Astrocyte (in vitro differentiated cells and primary cell): ENCODE data around the gene HIVEP2.

Source experiments
- EZH2 ChIP-seq: IDR thresholded peaks from 2 replicates; pipeline ENCODE4 v1.6.1; 2012; ENCODE audit warnings: mild to moderate bottlenecking, low read length, inconsistent platforms; ENCODE audit not compliant: insufficient read depth
- TF ChIP-seq, protein P1 (sequence below): IDR thresholded peaks from 2 replicates; pipeline ENCODE4 v1.5.1; 2011; ENCODE audit warnings: low read depth, mild to moderate bottlenecking, inconsistent platforms, low read length, moderate library complexity; ENCODE audit not compliant: insufficient read depth

DNA sequence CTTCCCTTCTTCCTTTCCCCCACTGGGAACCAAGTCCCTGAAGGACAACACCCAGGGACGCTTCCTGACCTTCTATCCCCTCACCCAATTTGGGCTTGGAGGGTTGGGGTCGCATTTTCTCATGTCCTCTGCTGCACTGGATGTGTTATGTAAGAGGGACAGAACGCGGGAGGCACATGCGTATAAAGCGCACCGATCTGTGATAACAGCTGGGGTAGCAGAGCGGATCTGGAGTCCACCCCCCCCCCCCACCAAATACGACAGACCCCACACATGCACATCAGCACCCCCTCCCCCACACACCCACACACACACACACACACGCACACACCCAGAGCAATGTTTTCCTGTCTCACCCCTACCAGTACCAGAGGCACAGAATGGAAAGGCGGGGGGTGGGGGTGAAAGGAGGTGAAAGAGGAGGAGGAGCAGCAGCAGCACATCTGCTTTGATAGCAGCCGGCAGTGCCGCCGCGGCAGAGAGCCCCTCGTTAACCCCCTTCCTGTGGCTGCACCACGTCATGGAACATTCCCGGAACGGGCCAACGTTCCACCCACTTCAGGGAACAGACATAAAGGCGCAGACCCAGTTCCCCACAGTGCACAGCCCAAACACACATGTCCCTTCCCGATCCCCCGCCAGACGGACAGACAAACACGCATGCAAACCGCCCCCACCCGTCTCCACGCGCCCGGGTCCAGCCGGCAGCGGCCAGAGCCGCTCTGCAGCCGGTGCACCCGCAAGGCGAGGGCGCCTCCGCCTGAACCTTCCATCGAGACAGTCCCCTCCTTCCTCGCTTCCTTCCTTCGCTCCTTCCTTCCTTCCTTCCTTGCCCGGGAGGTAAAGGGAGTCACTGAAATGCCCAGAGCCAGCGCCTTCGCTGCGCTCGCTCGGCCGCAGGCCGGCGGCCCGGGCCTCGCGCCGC is 590 bp downstream of the HIVEP2 start:
- TF ChIP-seq, protein P1, sequence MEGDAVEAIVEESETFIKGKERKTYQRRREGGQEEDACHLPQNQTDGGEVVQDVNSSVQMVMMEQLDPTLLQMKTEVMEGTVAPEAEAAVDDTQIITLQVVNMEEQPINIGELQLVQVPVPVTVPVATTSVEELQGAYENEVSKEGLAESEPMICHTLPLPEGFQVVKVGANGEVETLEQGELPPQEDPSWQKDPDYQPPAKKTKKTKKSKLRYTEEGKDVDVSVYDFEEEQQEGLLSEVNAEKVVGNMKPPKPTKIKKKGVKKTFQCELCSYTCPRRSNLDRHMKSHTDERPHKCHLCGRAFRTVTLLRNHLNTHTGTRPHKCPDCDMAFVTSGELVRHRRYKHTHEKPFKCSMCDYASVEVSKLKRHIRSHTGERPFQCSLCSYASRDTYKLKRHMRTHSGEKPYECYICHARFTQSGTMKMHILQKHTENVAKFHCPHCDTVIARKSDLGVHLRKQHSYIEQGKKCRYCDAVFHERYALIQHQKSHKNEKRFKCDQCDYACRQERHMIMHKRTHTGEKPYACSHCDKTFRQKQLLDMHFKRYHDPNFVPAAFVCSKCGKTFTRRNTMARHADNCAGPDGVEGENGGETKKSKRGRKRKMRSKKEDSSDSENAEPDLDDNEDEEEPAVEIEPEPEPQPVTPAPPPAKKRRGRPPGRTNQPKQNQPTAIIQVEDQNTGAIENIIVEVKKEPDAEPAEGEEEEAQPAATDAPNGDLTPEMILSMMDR, result no peak
- no peak for TF ChIP-seq EZH2
